GM19395 (cell line): Measurements from ENCODE around the gene C5orf52.
"Not testable (repeated sequence)": the region's sequence is repeated elsewhere in the genome, so short reads cannot be mapped to it uniquely, and the experiment has no call there.

Source experiments
- ATAC-seq: cut with Tn5 transposase; IDR thresholded peaks from one replicate; pipeline ENCODE4 v1.9.1; 2021; ENCODE audit warnings: mild to moderate bottlenecking, moderate library complexity; ENCODE audit not compliant: unreplicated experiment

C5orf52 gene

GRCh38 chr5:157677931-157678330, 6.6 kb downstream of the C5orf52 start:
- no peak for ATAC-seq

- ATAC-seq, result no peak
Observed at GRCh38 chr5:157679801-157680200, 8.5 kb downstream of the C5orf52 start.

- ATAC-seq, result no peak
Observed at GRCh38 chr5:157680239-157680638, 8.9 kb downstream of the C5orf52 start.

GRCh38 chr5:157681048-157681447, 9.7 kb downstream of the C5orf52 start:
- no peak for ATAC-seq

- ATAC-seq, result no peak
Observed at GRCh38 chr5:157682257-157682656, 10.9 kb downstream of the C5orf52 start.

GRCh38 chr5:157686276-157687197, 15.2 kb downstream of the C5orf52 start:
- not testable (repeated sequence) for ATAC-seq

- no peak for ATAC-seq
Observed at GRCh38 chr5:157687198-157687554, 15.8 kb downstream of the C5orf52 start.

GRCh38 chr5:157689942-157690689, 18.8 kb downstream of the C5orf52 start:
- peak; percentile 49 for ATAC-seq

GRCh38 chr5:157690690-157691433, 19.5 kb downstream of the C5orf52 start:
- no peak for ATAC-seq

GRCh38 chr5:157693816-157694215, 22.5 kb downstream of the C5orf52 start:
- ATAC-seq, result not testable (repeated sequence)

- ATAC-seq, result not testable (repeated sequence)
Observed at GRCh38 chr5:157696154-157696553, 24.8 kb downstream of the C5orf52 start.

- not testable (repeated sequence) for ATAC-seq
Observed at GRCh38 chr5:157698674-157699073, 27.3 kb downstream of the C5orf52 start.

- no peak for ATAC-seq
Observed at GRCh38 chr5:157703736-157704135, 32.4 kb downstream of the C5orf52 start.

GRCh38 chr5:157708866-157709265, 37.5 kb downstream of the C5orf52 start:
- no peak for ATAC-seq

- no peak for ATAC-seq
Observed at GRCh38 chr5:157709346-157709745, 38.0 kb downstream of the C5orf52 start.

- no peak for ATAC-seq
Observed at GRCh38 chr5:157710431-157710830, 39.1 kb downstream of the C5orf52 start.

- no peak for ATAC-seq
Observed at GRCh38 chr5:157710882-157711281, 39.5 kb downstream of the C5orf52 start.

- no peak for ATAC-seq
Observed at GRCh38 chr5:157713830-157714595, 42.7 kb downstream of the C5orf52 start.

GRCh38 chr5:157714596-157714864, 43.2 kb downstream of the C5orf52 start:
- no peak for ATAC-seq

GRCh38 chr5:157718519-157718918, 47.2 kb downstream of the C5orf52 start:
- no peak for ATAC-seq

GRCh38 chr5:157719245-157719644, 47.9 kb downstream of the C5orf52 start:
- no peak for ATAC-seq
